GM19193 (cell line): ENCODE data around the gene TSPAN11.

ENCODE experiments used
- POLR2A ChIP-seq: IDR thresholded peaks from 4 replicates; pipeline ENCODE4 v1.6.1; 2011; ENCODE audit not compliant: insufficient read depth, insufficient read length; ENCODE audit errors: extremely low read depth

The TSPAN11 gene

GRCh38 chr12:30997685-30998440, 71.3 kb downstream of the TSPAN11 start:
- no peak for TF ChIP-seq POLR2A

- no peak for TF ChIP-seq POLR2A
Measured at GRCh38 chr12:30999011-30999410, 72.5 kb downstream of the TSPAN11 start.

GRCh38 chr12:30999723-31000122, 73.2 kb downstream of the TSPAN11 start:
- no peak for TF ChIP-seq POLR2A

DNA sequence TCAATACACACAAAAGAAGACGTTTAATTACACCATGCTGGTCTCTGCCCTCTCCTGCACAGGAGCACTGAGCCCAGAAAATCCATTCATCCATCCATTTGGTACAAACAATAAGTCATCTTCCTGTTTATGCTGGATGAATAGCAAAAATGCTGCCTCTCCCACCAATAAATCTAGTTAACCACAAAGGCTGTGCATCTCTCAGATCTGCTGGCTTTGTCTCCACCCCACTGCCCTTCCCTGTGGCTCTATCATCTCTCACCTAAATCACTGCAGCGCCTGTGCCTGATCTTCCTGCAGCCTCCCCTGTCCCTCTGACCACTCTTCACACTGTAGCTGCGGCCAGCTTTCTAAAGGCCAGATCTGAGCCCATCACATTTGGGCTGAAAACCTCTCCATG, 74.2 kb downstream of the TSPAN11 start:
- no peak for TF ChIP-seq POLR2A

GRCh38 chr12:31001581-31002360, 75.2 kb downstream of the TSPAN11 start:
- TF ChIP-seq POLR2A: no peak

- no peak for TF ChIP-seq POLR2A
Measured at GRCh38 chr12:31002361-31002725, 75.8 kb downstream of the TSPAN11 start.

GRCh38 chr12:31002999-31003398, 76.5 kb downstream of the TSPAN11 start:
- TF ChIP-seq POLR2A: no peak

DNA sequence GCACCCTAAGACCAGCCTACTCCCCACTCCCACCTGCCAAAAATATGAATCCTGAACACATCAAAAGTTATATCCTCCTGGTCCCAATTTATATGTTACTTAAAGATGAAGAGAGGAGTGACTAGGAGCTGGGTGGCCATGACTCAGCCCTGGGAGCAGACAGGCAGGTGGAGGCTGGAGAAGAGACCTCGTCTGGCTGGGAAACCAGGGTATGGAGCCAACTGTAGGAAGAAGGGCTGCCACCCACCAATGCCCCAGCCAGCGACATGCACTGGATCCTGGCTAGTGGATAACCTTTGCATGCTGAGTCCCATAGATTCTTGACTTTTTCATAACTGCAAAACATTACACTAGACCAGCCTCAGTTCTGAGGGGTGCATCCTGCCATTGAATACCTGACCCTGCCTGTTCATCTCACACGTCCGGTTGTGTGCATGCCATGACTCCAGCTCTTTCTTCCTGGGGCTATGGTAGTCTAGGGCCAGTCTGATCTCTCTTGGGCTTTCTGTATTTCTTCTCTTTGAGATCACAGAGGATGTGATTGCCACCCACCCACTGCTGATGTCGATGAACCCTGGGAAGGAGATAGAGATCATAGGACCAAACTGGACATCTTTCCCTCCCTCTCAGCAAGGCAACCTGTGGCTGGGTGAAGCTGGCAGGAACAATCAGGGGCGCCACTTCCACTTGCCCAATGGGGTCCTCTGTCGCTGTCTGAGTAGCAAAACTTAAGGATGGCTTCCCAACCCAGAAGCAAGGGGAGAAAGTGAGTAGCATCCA, 77.5 kb downstream of the TSPAN11 start:
- TF ChIP-seq POLR2A: no peak

- no peak for TF ChIP-seq POLR2A
Measured at GRCh38 chr12:31004666-31005065, 78.1 kb downstream of the TSPAN11 start.

GRCh38 chr12:31005256-31005943, 78.9 kb downstream of the TSPAN11 start:
- no peak for TF ChIP-seq POLR2A

GRCh38 chr12:31005944-31006361, 79.4 kb downstream of the TSPAN11 start:
- TF ChIP-seq POLR2A: no peak

DNA sequence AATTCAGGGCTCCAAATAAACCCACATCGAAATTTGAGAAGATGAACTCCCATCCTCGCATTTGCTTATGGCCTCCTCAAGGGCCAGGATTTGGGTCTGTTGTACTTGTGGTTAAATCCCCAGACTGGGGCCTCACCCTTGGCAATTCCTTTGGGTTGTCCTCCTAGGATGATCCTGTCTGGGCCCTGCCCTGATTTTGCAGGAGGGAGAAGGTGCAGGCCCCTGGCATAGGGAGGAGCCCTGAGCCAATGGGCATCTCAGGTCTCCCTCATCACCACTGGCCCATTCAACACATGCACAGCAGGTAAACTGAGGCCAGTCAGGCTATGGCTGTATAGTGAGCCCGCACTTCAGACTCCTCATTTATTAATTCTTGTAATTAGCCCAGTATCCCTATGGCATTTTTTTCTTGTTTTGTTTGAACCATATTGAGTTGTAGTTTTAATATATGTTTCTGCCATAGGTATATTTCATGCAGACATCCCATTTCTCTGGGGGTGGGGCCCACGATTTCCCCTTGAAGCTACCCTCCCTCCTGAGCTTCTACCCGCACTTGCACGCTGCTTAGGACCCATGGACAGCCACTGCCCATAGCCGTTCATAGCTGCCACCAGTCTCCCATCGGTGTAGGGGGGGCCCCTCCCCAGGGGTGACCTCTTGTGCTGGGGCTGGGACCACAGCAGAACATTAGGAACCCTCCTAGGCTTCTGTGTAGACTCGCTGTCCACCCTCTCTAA, 80.0 kb downstream of the TSPAN11 start:
- no peak for TF ChIP-seq POLR2A

GRCh38 chr12:31007153-31007495, 80.6 kb downstream of the TSPAN11 start:
- TF ChIP-seq POLR2A: no peak

GRCh38 chr12:31007636-31008175, 81.2 kb downstream of the TSPAN11 start:
- no peak for TF ChIP-seq POLR2A
